Colon (tissue), 2 donors: ENCODE data around the gene CASK.

Experiments
- FAIRE-seq: peaks from 2 replicates; lab custom pipeline; 2012; peaks lifted over from hg19 to GRCh38; lab: Jason Lieb, UNC
- donor health status: control.
- donor health status: control.

CASK gene

DNA sequence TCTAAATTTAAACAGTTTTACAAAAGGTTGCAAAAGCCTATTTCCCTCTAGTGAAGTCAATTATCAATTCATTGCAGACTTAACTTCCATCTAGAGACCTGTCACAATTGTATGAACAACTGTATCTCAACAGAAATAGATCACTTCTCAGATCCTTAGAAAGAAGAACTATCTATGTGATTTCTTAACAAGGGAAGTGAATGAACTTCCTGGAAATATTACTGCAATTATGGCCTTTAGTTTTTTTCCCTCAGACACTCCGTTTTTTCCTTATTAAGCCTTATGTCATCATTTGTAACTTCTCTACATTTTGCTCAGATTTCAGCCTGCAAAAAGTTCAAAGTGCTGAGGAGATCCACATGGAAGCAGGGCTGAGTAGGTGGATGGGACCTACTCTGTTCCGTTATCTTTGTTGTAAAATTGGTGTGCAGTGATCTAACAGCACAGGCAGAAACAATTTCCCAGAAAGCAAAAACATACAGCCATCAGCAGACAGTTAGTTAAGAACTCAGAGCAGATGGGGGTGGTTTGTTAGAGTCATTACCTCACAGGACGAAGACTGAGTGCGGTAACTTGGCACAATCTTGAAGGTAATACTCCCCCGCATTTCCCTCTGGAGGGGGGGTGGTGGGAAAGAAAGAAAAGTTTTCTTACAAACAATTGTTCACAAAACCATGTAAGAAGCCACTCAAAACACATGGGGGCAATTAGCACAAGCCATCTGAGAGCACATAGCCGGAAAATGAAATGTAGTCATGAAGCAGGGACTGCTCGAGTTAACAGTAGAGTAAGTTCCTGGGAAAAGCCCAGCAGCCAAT lies 363.9 kb downstream of the CASK start:
- no peak for FAIRE-seq

DNA sequence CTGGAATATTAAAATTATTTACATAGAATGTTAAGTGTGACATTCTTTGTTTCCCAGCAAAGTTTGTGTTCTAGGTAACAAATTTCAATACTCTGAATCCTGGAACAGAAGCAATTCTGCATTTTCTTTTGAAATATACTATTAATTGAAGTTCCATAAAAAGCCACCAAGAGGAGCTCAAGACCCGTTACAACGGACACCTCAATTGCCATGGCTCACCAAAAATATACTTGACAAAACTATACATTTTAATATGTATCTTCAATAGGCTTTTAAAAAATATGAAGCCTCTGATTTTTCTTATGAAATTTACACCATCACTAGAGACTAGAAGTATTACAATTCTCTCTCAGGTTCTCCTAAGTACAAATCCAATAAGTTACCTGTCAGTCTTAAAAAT lies 364.8 kb downstream of the CASK start:
- no peak for FAIRE-seq

DNA sequence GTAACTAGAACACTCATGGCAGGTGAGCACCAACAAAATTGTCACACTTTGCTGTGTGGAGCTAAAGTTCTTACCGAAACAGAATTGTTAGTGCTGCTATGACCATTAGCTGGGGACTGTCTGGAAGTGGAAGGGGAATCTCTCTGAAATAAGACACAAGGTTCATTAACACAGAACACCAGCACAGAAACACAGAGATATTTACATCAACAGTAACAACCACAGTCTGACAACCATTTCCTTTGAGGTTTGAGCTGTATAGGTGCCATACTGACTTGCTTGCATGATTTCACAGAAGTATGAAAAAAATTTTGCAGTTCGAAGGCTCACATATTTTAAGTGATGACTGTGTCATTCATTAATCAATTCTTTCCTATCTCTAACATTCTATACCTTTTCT lies 366.4 kb downstream of the CASK start:
- no peak for FAIRE-seq

DNA sequence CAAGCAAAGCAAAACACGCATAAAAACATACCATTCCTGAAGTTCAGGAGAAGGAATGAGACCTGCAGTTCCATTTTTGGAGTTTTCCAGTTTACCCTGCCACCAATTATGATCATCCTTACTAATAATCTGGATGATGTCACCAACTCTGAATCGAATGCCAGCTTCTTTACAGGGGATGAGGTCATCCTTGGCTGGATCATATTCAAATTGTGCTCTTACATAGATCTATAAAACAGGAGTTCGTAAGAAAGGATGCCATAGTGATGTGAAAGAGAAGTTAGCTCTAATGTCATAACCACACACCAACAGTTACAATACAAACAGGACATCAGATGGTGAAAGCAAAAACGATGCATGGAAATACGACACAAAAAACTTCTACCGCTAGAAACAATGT lies 369.7 kb downstream of the CASK start:
- no peak for FAIRE-seq

DNA sequence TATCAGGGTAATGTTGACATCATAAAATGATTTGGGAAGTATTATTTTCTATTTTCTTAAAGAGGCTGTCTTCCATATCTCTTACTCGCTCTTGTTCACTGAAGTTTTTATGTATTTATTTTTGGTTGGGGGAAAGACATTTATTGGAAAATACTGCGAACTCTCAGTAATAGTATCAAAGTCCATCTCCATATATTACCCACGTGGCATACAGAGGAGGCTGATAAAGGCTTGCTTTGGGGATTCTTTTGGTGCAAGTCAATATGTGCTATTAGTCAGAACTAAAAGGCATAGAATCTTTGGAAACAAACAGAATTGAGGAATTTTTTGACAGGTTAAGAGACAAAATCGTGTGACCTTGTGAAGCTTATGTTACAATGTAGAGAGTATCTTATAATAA lies 374.9 kb downstream of the CASK start:
- FAIRE-seq, result no peak

DNA sequence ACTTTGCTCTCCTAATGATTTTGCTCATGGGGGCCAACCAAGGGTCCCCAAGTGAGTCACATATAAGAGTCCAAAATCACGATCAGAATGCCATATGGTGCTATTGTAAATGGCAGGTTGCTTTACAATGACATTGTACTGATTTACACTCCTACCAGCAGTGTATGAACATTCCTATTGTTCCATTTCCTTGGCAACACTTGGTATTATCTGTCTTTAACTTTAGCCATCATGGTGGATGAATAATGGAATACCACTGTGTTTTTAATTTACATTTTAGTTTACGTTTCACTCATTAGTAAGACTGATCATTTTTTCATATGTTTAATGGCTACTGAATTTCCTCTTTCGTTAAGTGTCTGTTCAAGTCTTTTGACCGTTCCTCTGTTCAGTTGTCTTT lies 379.7 kb downstream of the CASK start:
- no peak for FAIRE-seq

DNA sequence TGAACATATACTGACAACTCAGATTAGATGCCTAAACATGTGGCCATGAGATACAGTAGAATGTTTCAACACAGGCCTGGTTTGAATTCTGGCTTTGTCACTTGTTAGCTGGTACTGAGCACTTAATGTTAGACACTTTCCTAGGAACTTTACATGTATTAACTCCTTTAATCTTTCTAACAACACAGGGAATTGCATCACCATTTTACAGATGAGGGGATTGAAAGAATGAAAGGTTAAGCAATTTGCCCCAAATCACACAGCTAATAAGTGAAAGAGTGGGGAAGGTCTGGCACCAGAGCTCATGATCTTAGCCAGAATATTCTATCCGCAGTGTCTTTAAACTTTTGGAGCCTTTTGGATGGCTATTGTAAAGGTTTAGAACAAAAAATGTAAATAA lies 380.3 kb downstream of the CASK start:
- no peak for FAIRE-seq

DNA sequence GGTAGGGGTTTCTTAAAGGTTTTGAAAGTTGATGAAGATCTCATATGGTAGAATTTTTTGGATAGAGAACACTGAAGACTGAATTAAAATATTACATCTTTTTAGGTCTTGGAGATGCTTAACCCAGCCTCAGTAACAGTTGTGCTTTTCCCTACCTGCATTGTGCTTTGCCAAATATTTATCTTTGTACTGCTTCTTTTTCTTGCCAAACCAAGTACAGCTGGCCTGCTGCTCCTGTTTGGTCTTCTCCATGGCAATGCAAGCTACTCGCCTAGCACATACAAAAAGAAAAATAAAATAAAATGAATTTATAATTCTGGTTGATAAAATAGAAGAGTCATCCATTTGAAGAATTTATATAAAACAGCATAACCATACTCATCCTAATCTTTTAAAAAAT lies 380.8 kb downstream of the CASK start:
- FAIRE-seq, result no peak

DNA sequence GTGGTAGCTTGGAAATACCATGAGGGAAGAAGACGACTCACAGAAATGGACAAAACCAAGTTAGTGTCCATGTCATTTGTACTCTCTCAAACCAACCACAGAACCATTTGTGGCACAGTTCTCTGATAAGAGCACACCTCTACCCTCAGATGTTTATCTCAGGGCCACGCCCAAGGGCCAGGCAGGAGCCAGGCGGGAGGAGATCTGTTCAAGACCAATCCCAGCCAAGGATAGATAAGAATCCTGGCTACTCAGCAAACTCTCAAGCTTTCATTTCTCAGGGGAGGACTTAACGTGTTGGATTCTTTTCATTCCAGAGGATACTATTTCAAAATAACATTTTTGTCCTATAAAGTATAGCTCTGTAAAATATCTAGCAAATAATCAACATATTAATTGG lies 381.2 kb downstream of the CASK start:
- FAIRE-seq, result no peak

DNA sequence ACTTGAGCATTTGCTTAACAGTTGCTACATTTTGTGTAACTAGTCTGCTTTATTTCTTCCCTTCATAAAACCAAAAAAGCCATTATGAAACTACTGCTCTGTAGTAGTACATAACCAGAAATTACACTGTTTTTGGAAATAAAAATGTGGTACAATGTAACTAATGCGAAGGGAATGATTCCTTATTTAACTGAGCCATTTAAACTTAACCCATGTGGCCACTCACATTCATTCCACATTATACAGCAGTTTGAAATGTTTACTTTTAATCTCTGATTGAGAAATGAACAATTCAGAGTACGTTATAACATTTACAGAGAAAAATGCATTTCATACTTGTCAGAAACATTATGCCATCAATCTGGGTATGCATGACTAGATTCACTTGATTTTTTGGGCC lies 382.0 kb downstream of the CASK start:
- FAIRE-seq, result no peak

DNA sequence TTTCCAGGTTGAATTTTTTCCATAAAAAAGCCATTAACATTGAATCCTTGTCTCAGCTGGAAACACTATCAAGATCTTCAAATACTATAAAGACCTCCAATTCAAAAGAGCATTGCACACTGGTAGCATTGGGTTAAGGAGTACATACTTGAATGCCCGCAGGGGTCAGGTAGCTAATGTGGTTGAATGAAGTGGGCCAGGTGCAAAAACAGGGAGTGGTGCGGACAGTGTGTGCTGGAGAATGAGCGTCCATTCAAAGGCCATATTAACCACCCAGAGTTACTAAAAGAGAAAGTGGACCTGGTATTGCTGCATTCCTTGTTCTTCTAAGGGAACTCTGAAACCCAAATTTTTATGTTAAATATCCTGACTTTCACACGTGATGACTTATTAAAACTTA lies 384.6 kb downstream of the CASK start:
- FAIRE-seq, result no peak

DNA sequence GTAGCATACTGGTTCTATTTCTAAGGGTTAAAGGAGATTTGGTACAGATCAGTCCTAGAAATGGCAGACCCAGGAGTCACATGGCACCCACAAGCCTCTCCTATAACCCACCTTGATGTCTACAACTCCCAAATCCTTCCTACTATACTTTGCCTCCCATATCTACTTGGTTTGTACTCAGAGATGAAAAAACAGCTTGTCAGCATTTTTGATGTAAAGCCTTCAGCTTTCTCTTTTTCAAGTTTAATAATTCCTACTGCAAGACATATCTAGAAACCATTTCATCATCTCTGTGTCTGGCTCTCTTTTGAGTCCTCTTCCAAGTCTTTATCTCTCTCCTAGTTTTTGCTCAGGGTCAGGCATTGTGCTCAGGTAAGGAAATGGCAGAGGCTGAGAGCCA lies 393.3 kb downstream of the CASK start:
- no peak for FAIRE-seq

DNA sequence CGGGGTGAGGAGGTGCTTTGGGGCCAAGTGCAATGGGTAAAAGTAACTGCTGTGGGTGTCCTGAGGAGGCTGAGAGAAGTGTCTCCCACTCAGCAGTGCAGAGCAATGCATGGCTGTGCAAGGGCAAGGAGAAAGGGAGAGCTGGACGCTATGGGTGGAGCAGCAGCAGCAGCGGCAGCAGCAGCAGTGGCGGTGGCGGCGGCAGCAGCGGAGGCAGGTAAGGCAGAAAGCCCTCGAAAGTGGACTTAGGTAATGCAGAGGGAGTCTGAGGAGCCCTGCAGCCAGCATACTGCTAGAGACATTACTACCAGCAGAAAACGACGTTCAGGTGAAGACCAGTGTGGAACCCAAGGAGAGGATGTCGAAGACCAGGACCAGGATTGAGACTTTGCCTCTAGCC lies 394.1 kb downstream of the CASK start:
- no peak for FAIRE-seq

DNA sequence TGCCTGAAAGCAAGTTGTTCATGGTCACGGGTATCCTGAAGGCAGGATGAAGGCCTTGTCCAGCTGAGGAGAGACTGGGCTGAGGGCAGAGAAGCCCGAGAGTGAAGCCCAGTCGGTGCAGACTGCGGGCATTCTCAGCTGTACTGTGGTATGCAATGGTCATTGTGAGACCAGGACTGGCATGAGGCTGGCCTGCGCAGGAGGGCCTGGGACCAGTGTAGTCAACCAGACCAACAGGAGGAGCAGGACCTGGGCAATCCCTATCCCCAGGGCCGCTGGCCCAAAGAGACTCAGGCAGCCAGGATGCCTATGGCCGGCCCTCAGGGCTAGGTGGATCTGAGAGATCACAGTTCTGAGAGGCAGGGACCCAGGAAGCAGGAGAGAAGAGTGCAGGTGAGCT lies 394.6 kb downstream of the CASK start:
- no peak for FAIRE-seq

DNA sequence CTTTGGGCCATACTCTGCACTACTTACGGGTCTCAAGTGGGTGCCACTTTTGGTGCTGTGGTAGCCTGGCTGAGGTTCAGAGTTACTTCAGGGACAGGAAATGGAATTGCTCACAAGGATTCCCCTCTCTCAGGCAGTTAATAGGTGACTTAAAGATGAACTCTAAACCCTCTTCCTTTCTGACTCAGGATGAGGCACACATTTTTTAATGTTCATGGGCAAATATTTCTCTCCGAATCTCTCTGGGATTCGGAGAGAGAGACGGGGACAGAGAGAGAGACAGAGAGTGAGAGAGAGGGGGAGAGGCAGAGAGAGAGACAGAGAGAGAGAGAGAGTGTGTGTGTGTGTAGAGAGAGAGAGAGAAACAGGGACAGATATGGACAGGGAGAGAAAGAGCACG lies 396.4 kb downstream of the CASK start:
- FAIRE-seq, result no peak

DNA sequence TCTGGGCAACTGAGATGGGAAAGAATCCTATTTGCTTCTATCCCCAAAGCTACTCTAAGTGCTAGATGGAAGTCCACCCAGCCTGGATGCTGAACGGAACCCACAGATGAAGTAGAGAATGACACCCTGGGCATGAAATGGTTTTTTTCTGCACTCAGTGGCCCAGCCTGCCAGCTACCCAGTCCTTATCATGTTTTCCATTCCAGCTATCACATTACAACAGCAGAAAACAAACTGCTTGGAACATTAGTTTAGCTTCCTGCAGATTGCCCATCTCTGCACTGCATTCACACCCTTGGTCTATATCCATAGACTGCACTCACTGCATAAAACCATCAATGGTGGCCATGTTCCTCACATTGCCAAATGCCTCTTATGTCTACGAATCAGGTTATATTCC lies 397.1 kb downstream of the CASK start:
- FAIRE-seq, result no peak

DNA sequence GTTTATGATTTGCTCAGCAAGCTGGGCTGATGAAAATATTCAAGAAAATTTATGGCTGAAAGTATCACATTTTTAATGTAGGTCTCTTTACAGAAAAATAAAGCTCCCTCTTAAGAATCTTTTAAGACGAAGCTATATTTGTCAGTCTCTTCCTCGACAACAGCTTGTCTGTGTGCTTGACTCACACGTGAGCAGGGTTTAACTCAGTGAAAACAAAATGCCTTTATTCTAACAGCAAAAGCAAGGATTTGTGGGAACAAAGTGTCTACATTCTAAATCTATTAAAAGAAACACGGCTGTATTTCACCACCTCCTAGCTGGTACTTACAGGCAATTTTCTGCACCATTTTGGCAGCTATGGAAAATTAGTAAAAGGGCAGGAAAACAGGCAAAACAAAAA lies 400.7 kb downstream of the CASK start:
- no peak for FAIRE-seq

DNA sequence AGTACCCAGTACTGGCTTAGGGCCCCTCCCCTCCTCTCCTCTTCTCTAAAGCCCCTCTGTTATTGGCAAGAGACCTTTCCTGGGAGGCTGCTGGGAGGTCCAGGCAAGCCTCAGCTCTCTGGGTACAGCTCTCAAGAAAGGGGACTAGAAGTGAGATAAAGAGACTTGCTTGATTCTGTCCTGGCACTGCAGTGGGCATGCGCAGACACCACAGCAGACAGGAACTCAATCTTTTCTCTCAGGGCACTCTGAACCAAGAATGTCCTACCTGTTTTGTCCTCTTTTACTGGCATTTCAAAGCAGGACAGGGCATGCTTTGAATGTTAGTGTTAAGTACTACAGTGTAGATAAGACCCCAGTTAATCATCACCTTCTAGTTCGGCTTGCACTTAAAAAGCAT lies 401.3 kb downstream of the CASK start:
- FAIRE-seq, result no peak

DNA sequence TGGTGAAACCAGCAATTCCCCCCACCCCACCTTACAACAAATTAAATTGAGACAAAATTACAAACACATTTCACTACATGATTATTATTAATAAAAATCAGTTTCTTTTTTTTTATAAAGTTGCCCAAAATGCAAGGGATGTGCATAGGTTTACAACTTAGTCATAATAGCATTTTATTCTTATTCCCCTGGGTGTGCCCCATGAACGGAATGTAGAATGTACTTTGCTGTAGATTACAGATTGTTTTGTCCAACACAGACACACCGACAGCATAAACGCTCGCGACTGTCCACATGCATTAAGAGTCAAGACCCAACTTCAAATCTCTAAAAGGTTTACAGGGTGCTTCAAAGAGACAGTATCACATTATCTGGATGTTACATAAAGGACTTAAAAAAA lies 403.9 kb downstream of the CASK start:
- FAIRE-seq, result no peak

DNA sequence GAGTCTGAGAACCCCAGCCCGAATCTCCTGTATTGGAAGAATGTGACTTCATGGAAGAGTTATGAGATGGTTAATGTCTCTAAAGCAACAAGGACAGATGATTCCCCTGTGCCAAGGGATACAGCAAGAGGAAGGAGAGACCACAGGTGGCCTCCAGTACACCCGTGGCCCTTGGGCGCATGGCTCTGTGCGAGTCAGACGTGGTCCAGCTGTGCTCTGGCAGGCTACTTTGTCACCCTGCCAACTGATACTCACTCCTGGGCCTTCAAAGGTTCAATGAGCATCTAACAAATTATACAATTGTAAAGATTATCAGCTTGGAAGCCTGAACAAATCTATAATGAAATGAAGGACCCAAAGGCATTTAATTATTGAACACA lies 404.5 kb downstream of the CASK start:
- no peak for FAIRE-seq

DNA sequence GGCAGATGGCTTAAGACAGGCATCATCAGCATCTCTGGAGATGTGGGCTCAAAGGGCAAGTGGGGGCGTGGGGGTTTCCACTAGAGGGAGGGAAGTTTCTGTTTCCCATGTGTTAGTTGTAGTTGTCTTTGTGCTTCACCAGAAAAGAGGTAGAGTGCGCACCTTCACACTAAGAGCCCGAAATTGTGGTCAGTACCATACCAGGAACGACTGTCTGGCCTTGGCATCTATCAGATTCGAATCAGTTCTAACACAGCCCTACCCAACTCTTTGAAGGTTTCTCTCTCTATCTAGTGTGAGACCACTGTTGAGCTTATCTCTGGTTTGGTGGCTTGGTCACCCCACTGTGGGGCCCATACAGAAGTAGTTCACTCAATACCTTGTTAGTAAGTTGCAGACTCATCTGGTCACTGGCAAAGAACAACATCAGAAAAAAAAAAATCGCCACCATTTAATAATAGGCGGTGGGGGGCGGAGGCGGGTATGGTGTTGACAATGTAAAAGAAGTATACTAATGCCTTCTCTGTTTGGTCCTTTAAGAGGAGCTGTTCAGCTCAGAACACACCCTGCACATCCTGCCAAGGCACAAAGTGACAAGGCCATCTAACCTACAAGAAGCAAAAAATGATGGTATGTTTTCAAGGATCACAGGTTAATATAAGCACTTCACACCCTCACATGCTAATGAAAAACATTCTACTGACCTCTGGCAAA lies 405.1 kb downstream of the CASK start:
- FAIRE-seq, result no peak

DNA sequence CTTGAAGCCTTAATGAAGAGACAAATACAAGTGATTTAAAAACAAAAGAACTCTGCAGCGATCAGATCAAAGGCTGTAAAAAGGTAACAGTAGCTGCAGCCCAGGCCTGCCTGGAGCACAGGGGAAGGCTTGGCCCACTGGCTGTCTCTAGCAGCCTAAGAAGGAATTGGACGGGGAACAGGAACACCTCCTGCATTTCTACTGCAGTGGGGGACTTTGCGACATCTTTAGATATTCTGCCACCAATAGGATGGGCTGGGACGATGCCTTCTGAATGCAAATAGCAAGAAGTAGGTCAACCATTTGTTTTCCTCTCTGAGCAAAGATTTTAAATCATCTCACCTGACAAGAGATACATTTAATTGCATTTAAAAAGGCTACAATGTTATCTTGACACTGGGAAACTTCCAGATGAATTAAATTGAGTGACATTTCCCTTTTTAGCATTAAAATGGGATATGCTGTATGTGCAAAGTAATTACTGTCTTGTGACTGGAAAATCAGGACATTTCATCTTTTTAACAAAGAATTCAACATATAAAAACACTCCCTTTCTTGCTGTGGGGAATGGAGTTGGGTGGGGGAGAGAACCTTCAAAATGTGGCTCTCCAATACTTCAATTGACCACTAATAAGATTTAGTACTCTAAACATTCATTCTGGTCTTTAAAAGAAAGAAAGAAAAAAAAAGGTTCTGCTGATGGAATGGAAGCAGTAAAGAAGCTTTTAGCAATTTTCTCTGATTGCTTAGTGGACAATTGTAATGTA lies 406.2 kb downstream of the CASK start:
- FAIRE-seq, result no peak

DNA sequence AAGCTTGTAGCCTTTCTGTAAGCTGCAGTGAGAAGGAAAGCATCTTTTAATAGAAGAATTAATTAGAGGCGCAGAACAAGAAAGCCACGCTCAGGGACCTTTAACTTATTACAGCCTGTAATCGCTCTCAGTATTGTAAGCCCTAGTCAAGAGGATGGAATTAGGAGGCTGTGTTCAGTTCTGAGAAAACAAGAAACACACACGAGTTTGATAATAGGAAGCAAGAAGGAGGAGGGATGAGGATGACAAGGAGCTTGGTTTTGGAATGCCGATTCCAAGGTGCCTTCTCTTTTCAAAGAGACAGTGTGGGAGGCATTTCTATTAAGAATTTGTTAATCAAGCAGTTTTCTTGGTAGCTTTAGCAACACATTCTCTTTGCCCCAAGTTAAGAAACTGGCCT lies 406.9 kb downstream of the CASK start:
- FAIRE-seq, result no peak
